D721Med (cell line): ENCODE results near the gene SMTN.

Experiments used
- DNase-seq: peaks from one replicate; pipeline ENCODE4 v3.0.0; 2011; ENCODE audit warnings: low spot score; ENCODE audit not compliant: insufficient read length
- FAIRE-seq: peaks from 2 replicates; lab custom pipeline; 2011; peaks lifted over from hg19 to GRCh38; lab: Jason Lieb, UNC
- CTCF ChIP-seq: IDR thresholded peaks from 2 replicates; pipeline ENCODE4 v1.5.1; 2012; ENCODE audit warnings: mild to moderate bottlenecking, control low read depth; ENCODE audit not compliant: insufficient read depth; ENCODE audit errors: missing control alignments

SMTN gene

DNA sequence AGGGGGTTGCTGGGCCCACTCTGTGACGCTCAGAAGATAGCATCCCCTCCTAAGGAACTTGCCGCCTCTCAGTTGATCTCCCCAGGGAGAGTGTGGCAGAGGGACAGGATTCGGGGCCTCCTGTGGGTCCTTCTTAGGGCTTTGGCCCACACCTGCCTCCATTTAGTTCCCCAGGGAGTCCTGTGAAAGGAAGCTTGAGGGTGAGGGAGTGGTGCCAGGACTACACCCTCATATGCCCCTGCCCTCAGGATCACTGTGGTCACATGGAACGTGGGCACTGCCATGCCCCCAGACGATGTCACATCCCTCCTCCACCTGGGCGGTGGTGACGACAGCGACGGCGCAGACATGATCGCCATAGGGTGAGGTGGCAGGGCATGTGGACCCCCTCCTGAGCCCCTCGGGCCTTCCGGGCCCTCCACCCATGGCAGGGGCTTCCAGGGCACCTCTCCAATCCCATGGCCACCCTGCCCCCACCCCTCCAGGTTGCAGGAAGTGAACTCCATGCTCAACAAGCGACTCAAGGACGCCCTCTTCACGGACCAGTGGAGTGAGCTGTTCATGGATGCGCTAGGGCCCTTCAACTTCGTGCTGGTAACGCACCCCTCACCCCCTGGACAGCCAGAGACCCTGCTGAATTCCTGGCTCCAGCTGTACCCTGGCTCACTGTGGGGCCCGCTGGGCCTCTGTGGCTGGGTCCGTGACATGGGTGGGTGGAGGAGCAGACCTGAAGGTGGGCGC, 45.2 kb downstream of the SMTN start:
- DNase-seq, result no peak
- no peak for FAIRE-seq
- no peak for TF ChIP-seq CTCF

- TF ChIP-seq CTCF, result no peak
- no peak for DNase-seq
- no peak for FAIRE-seq
Measured at GRCh38 chr22:31126869-31127175, 45.7 kb downstream of the SMTN start.

DNA sequence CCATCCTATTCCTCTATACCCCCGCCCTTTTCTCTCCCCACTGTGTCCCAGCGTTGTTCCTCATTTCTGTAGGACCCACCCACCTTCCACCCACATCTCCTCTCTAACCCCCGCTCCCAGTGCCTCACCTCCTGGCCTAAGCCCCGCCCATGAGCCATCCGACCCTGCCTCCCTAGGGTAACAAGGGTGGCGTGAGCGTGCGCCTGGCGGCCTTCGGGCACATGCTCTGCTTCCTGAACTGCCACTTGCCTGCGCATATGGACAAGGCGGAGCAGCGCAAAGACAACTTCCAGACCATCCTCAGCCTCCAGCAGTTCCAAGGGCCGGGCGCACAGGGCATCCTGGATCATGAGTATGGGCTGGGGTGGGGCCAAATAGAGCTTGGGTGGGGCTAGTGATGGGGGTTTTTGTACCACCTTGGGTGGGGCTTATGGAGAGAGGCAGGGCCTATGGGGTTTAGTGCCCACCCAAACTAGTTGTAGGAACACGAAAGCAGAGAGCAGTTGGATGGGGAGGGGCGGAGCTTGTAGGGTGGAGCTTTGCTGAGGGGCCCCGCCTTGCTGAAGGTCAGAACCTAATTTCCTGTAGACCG, 46.2 kb downstream of the SMTN start:
- FAIRE-seq (no peak), DNase-seq (no peak)
- TF ChIP-seq CTCF, result no peak

- no peak for TF ChIP-seq CTCF
- no peak for DNase-seq
- FAIRE-seq, result no peak
Measured at GRCh38 chr22:31128156-31128555, 47.0 kb downstream of the SMTN start.

GRCh38 chr22:31130873-31131272, 49.8 kb downstream of the SMTN start:
- no peak for TF ChIP-seq CTCF
- DNase-seq (no peak), FAIRE-seq (no peak)

GRCh38 chr22:31133911-31134310, 52.8 kb downstream of the SMTN start:
- no peak for FAIRE-seq
- no peak for TF ChIP-seq CTCF

DNA sequence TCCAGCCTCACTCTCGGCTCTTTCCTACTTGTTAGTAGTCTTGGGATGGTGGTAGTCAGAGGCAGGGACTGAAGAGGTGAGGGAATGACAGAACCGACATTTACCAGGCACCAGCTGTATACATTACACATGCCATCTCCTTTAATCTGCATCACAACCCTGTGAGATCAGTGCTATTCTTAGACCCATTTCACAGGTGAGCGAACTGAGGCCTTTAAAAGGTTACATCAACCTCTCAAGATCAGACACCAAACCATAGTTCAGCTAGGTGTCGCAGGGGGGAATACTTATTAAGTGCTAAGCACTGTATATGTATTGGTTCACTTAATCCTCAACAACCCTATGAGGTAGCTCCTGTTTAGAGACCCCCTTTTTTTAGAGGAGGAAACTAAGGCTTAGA, 53.6 kb downstream of the SMTN start:
- TF ChIP-seq CTCF, result no peak
- DNase-seq, result no peak
- no peak for FAIRE-seq

More at GRCh38 chr22:31133911-31134310, 52.8 kb downstream of the SMTN start:
- no peak for DNase-seq
